H1 (cell line): ENCODE measurements around the gene ZNF566. TPM values are rescaled to one million over a fixed set of nuclear protein-coding genes. Genes with fewer than 3 reads are reported as not detected.
A peak's percentile ranks its signal among the peaks of the same experiment; 100 is the strongest.

Experiments
- CTCF ChIA-PET: fragments of 300-600 bp; sonication (Branson Sonifier 250); formaldehyde crosslinking; loops from one replicate; lab custom pipeline; 2021; ENCODE audit not compliant: partially characterized antibody; lab: Charles Lee
- POLR2A ChIA-PET: fragments of 300-600 bp; sonication (Branson Sonifier 250); formaldehyde crosslinking; loops from one replicate; lab custom pipeline; 2021; ENCODE audit warnings: inconsistent platforms; ENCODE audit not compliant: partially characterized antibody; lab: Charles Lee
- DNase-seq, 2 experiments: peaks; one replicate each; pipeline versions ENCODE4 v3.0.0 to v3.0.0-alpha.2; 2010 to 2022; ENCODE audit warnings: low spot score in 2 of 2, low read depth in 1 of 2, mixed read lengths in 1 of 2
- FAIRE-seq: peaks from 2 replicates; lab custom pipeline; 2011; peaks lifted over from hg19 to GRCh38; lab: Jason Lieb, UNC
- H2AFZ ChIP-seq: 2 replicates; pipeline ENCODE4 v1.8.1; 2012; ENCODE audit warnings: low read length, inconsistent platforms
- H2AK5ac ChIP-seq: 2 replicates; pipeline ENCODE4 v1.6.1; 2013; ENCODE audit warnings: low read depth, low read length
- H2BK120ac ChIP-seq: replicated peaks from 2 replicates; pipeline ENCODE3; 2013; ENCODE audit warnings: low read depth, low read length, inconsistent platforms
- H2BK12ac ChIP-seq: 2 replicates; pipeline ENCODE4 v1.6.1; 2013; ENCODE audit warnings: low read depth, low read length
- H2BK15ac ChIP-seq: 2 replicates; pipeline ENCODE4 v1.6.1; 2013; ENCODE audit warnings: low read length
- H2BK20ac ChIP-seq: 2 replicates; pipeline ENCODE4 v1.6.1; 2013; ENCODE audit warnings: low read length
- H2BK5ac ChIP-seq: 2 replicates; pipeline ENCODE4 v1.6.1; 2013; ENCODE audit warnings: low read depth, low read length
- H3K14ac ChIP-seq: 2 replicates; pipeline ENCODE4 v1.6.1; 2013; ENCODE audit warnings: inconsistent platforms; ENCODE audit not compliant: insufficient read length
- H3K18ac ChIP-seq: 2 replicates; pipeline ENCODE4 v1.6.1; 2013; ENCODE audit warnings: low read length; ENCODE audit errors: extremely low read depth
- H3K23ac ChIP-seq: 2 replicates; pipeline ENCODE4 v1.6.1; 2013; ENCODE audit warnings: inconsistent platforms; ENCODE audit not compliant: insufficient read length
- H3K23me2 ChIP-seq: 2 replicates; pipeline ENCODE4 v1.6.1; 2013; ENCODE audit warnings: low read depth, low read length
- H3K27ac ChIP-seq: 2 replicates; pipeline ENCODE4 v1.6.1; 2011; ENCODE audit warnings: low read depth, low read length, inconsistent platforms
- H3K27me3 ChIP-seq, 4 experiments: replicated peaks in 1 of 4; 1 replicate in 1 of 4; 2 replicates in 3 of 4; pipeline versions ENCODE4 v1.6.1 to v1.8.1; 2011 to 2013; ENCODE audit warnings: low read length in 3 of 4, mild to moderate bottlenecking in 3 of 4, inconsistent platforms in 2 of 4, mixed read lengths in 2 of 4, moderate library complexity in 1 of 4; ENCODE audit not compliant: control insufficient read depth in 3 of 4, insufficient read depth in 3 of 4; ENCODE audit errors: extremely low read depth in 1 of 4
- H3K36me3 ChIP-seq, 4 experiments: 2 replicates each; pipeline versions ENCODE4 v1.6.1 to v1.8.1; 2011 to 2013; ENCODE audit warnings: mild to moderate bottlenecking in 4 of 4, low read length in 3 of 4, moderate library complexity in 2 of 4, control low read depth in 1 of 4, inconsistent platforms in 1 of 4; ENCODE audit not compliant: insufficient read depth in 4 of 4, control insufficient read depth in 2 of 4
- H3K4ac ChIP-seq: replicated peaks from 2 replicates; pipeline ENCODE3; 2013; ENCODE audit warnings: low read length, low read depth, mixed read lengths, inconsistent platforms; ENCODE audit not compliant: insufficient read length
- H3K4me1 ChIP-seq, 4 experiments: replicated peaks in 1 of 4; 1 replicate in 1 of 4; 2 replicates in 3 of 4; pipeline versions ENCODE4 v1.6.1 to v1.8.1; 2011 to 2013; ENCODE audit warnings: low read length in 3 of 4, inconsistent platforms in 2 of 4, mixed read lengths in 1 of 4; ENCODE audit not compliant: insufficient read depth in 4 of 4, control insufficient read depth in 3 of 4
- H3K4me2 ChIP-seq, 2 experiments: 2 replicates each; pipeline versions ENCODE4 v1.6.1 to v1.8.1; 2011 to 2013; ENCODE audit warnings: low read depth in 2 of 2, low read length in 2 of 2, control low read depth in 1 of 2, inconsistent platforms in 1 of 2, mild to moderate bottlenecking in 1 of 2; ENCODE audit not compliant: insufficient read depth in 1 of 2
- H3K4me3 ChIP-seq, 4 experiments: fragments of 200-600, 300-600 bp in 1 of 4; sonication (generic), shearing (Covaris generic), sonication (Bioruptor Twin) in 1 of 4; 2 replicates each; pipeline versions ENCODE4 v1.5.1 to v1.8.1; 2011 to 2016; ENCODE audit warnings: low read length in 4 of 4, low read depth in 3 of 4, control low read depth in 2 of 4, inconsistent platforms in 2 of 4, mild to moderate bottlenecking in 2 of 4, mixed read lengths in 1 of 4, moderate library complexity in 1 of 4; ENCODE audit not compliant: insufficient read depth in 2 of 4; ENCODE audit errors: extremely low read depth in 1 of 4
- H3K56ac ChIP-seq: replicated peaks from 2 replicates; pipeline ENCODE3; 2013; ENCODE audit warnings: low read depth, mild to moderate bottlenecking, mixed read lengths, low read length, inconsistent platforms; ENCODE audit not compliant: insufficient read length
- H3K79me1 ChIP-seq: 2 replicates; pipeline ENCODE4 v1.6.1; 2013; ENCODE audit warnings: low read depth, low read length, control low read depth
- H3K79me2 ChIP-seq, 2 experiments: 2 replicates each; pipeline versions ENCODE4 v1.6.1 to v1.8.1; 2012 to 2013; ENCODE audit warnings: low read length in 2 of 2, mild to moderate bottlenecking in 2 of 2, inconsistent platforms in 1 of 2; ENCODE audit not compliant: insufficient read depth in 2 of 2, control insufficient read depth in 1 of 2
- H3K9ac ChIP-seq, 4 experiments: replicated peaks in 1 of 4; 1 replicate in 1 of 4; 2 replicates in 3 of 4; pipeline versions ENCODE4 v1.6.1 to v1.8.1; 2011 to 2013; ENCODE audit warnings: low read depth in 3 of 4, low read length in 3 of 4, control low read depth in 2 of 4, mild to moderate bottlenecking in 2 of 4, moderate library complexity in 2 of 4, inconsistent platforms in 1 of 4; ENCODE audit errors: extremely low read depth in 1 of 4
- H3K9me3 ChIP-seq, 2 experiments: 2 replicates each; pipeline versions ENCODE4 v1.6.1 to v1.8.1; 2012 to 2013; ENCODE audit warnings: mild to moderate bottlenecking in 2 of 2, moderate library complexity in 2 of 2, control low read depth in 1 of 2, inconsistent platforms in 1 of 2, low read depth in 1 of 2, low read length in 1 of 2, mixed read lengths in 1 of 2; ENCODE audit not compliant: insufficient read depth in 2 of 2
- H4K20me1 ChIP-seq, 2 experiments: replicated peaks in 1 of 2; 2 replicates each; pipeline versions ENCODE3 to v1.8.1; 2011 to 2013; ENCODE audit warnings: inconsistent platforms in 2 of 2, low read length in 2 of 2, mild to moderate bottlenecking in 1 of 2; ENCODE audit not compliant: insufficient read depth in 2 of 2, control insufficient read depth in 1 of 2
- H4K5ac ChIP-seq: 2 replicates; pipeline ENCODE4 v1.6.1; 2013; ENCODE audit warnings: low read length, low read depth, mixed read lengths, inconsistent platforms; ENCODE audit not compliant: insufficient read length
- H4K8ac ChIP-seq: 2 replicates; pipeline ENCODE4 v1.8.0; 2013; ENCODE audit warnings: mild to moderate bottlenecking, moderate library complexity, low read length, inconsistent platforms; ENCODE audit not compliant: insufficient read depth; ENCODE audit errors: extremely low read depth
- H4K91ac ChIP-seq: replicated peaks from 2 replicates; pipeline ENCODE3; 2013; ENCODE audit warnings: low read length, mixed read lengths, inconsistent platforms; ENCODE audit not compliant: insufficient read length
- ASH2L ChIP-seq: fragments of 200-600, 300-600 bp; sonication (generic); IDR thresholded peaks from one replicate; pipeline ENCODE4 v1.7.1; 2017; ENCODE audit warnings: low read length
- SUZ12 ChIP-seq: fragments of 200-600 bp; sonication (generic); IDR thresholded peaks from 2 replicates; pipeline ENCODE4 v1.6.1; 2012; ENCODE audit warnings: mild to moderate bottlenecking, inconsistent platforms, low read length, moderate library complexity, mixed read lengths
- TCF12 ChIP-seq: IDR thresholded peaks from 2 replicates; pipeline ENCODE4 v1.6.1; 2011; ENCODE audit warnings: low read depth, mild to moderate bottlenecking, low read length
- WGBS, 2 experiments: shearing (Covaris generic) in 1 of 2; methylation state at CpG; one replicate each; pipeline versions ENCODE4 v1.1.6 to v1.1.7; 2013 to 2015; ENCODE audit warnings: low lambda C conversion rate in 2 of 2, mixed read lengths in 2 of 2, inconsistent platforms in 1 of 2, low coverage in 1 of 2, missing lambda C conversion rate in 1 of 2; ENCODE audit not compliant: insufficient replicate concordance in 2 of 2, insufficient coverage in 1 of 2, insufficient read length in 1 of 2; ENCODE audit errors: extremely low coverage in 1 of 2, missing lambda C conversion rate in 1 of 2; 5-methylcytosine and 5-hydroxymethylcytosine counted together
- polyA plus RNA-seq, 7 experiments: library from polyadenylated mRNA; depleted of rRNA in 3 of 7; stranded (reverse) in 5 of 7; unstranded in 2 of 7; fragments of >200 nt in 5 of 7; fragments of 200-250 nt in 2 of 7; gene quantifications; 1 replicate in 5 of 7; 2 replicates in 1 of 7; 4 replicates in 1 of 7; pipeline versions ENCODE4 v1.2.1 to v1.2.3, GENCODE V29; 2011 to 2013; ENCODE audit warnings: missing spikeins in 2 of 7, mixed read lengths in 2 of 7
- total RNA-seq: library from RNA; stranded (reverse); fragmentation: NEBNext Ultra II Directional; extraction: Animal tissue kit (Norgen Biotek cat#: 25700); gene quantifications from 2 replicates; pipeline ENCODE4 v1.2.1, GENCODE V29; 2021
- TF ChIP-seq, protein P1 (sequence below): IDR thresholded peaks from 2 replicates; pipeline ENCODE4 v1.6.1; 2012; ENCODE audit warnings: inconsistent platforms
- TF ChIP-seq, protein P2 (sequence below): IDR thresholded peaks from 2 replicates; pipeline ENCODE4 v1.6.1; 2012; ENCODE audit warnings: inconsistent platforms
- TF ChIP-seq, protein P3 (sequence below), 3 experiments: IDR thresholded peaks; 1 replicate in 2 of 3; 2 replicates in 1 of 3; pipeline versions ENCODE4 v1.5.1 to v1.6.1; 2011; ENCODE audit warnings: low read length in 3 of 3, mild to moderate bottlenecking in 3 of 3, inconsistent platforms in 2 of 3, low read depth in 1 of 3, moderate library complexity in 1 of 3; ENCODE audit not compliant: insufficient read depth in 1 of 3; ENCODE audit errors: control extremely low read depth in 1 of 3

Gene ZNF566
- total and polyA plus RNA-seq, 2 of the 8 experiments (the other 6 are each of a cell fraction or from before 2014, with no cell fraction given): 6.9 to 16.6 TPM

DNA sequence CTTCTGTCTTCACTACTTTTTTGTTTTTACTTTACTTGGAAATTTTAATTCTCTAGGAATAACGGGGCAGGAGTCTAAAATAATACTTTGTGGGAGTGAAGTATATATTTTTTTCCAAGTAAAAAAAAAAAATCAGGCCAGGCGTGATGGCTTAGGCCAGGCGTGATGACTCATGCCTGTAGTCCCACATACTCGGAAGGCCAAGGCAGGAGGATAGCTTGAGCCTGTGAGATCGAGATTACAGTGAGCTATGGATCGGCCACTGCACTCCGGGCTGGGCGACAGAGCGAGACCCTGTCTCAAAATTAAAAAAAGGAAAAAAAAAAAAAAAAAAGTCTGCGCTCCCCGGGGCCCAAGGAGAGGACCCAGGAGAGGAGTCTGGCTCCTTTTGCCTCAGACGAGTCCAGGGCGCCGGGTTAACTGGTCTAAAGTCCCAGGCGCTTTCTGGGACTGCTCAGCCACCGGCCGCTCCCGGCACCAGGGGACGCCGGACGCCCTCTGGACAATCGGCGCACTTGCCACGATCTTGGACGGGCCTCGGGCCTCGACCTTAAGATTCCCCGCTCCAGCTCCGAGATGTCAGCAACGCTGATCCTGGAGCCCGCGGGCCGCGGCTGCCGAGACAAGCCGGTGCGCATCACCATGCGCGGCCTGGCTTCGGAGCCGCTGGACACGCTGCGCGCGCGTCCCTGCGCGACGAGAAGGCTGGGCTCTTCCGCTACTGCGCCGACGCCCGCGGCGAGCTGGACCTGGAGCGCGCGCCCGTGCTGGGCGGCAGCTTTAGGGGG lies 68.2 kb downstream of the ZNF566 start:
- no peak overlapping the region for H3K23ac ChIP-seq
- ChIA-PET POLR2A (interaction anchor here (0.9 to 5.5 kb wide), 5 partner anchors 8 to 68 kb away, joined by 3 to 54 read pairs (median 4); partner anchors contain the start of gene ZNF566), CTCF (interaction anchor here (0.6 to 1.1 kb wide), 5 partner anchors 8 to 891 kb away, joined by 3 to 4 read pairs (median 3); no protein-coding TSS in a partner anchor)
- no peaks in the 10 kb centered on the region; a peak in 3 of 7 replicates for H3K4me1 ChIP-seq
- H3K4me2 ChIP-seq: peak overlapping the region; percentile 26 to 65
- H3K4ac ChIP-seq: no peak overlapping the region
- 0 out of 2 replicates have a peak overlapping the region, but pooled peaks have one; percentile 35 for H2AFZ ChIP-seq
- peak overlapping the region; percentile 73 for H4K8ac ChIP-seq
- H3K27ac ChIP-seq: no peak overlapping the region
- H4K20me1 ChIP-seq: no peaks in the 10 kb centered on the region
- peaks cover 0 to 20% of the 10 kb centered on the region in 2 experiments; a peak in 3 of 4 replicates for H3K79me2 ChIP-seq
- peak overlapping the region; percentile 40; the same call in 1 of the 2 replicates for H3K18ac ChIP-seq
- DNase-seq: no peak
- peak overlapping the region; percentile 29 to 56 (median 42) for H3K4me3 ChIP-seq
- 55% methylated on average over 47 of the region's 61 CpGs; no CpG with 5 or more reads in 1 of the 2 experiments for WGBS, 2 experiments
- H2BK15ac ChIP-seq: no peak overlapping the region; the same call in 1 of the 2 replicates
- no peak overlapping the region for H2BK20ac ChIP-seq
- H2BK12ac ChIP-seq: 0 out of 2 replicates have a peak overlapping the region, but pooled peaks have one; percentile 50
- H3K79me1 ChIP-seq: peaks cover 6% of the 10 kb centered on the region; the same call in 1 of the 2 replicates
- peaks cover 0 to 32% (median 11%) of the 10 kb centered on the region in 4 experiments; a peak in 5 of 7 replicates for H3K27me3 ChIP-seq
- no peak overlapping the region for H3K56ac ChIP-seq
- no peak overlapping the region for H3K9ac ChIP-seq
- H3K9me3 ChIP-seq: no peaks in the 10 kb centered on the region
- H3K14ac ChIP-seq: no peak overlapping the region
- H2AK5ac ChIP-seq: no peak overlapping the region
- peaks cover 9% of the 10 kb centered on the region; the same call in 1 of the 2 replicates for H3K23me2 ChIP-seq
- H3K36me3 ChIP-seq: no peaks in the 10 kb centered on the region
- no peak overlapping the region for H4K5ac ChIP-seq
- peak overlapping the region; percentile 46 for H4K91ac ChIP-seq
- H2BK5ac ChIP-seq: peak overlapping the region; percentile 44; the same call in 1 of the 2 replicates
- no peak for FAIRE-seq
- H2BK120ac ChIP-seq: no peak overlapping the region
- TF ChIP-seq, protein P1, sequence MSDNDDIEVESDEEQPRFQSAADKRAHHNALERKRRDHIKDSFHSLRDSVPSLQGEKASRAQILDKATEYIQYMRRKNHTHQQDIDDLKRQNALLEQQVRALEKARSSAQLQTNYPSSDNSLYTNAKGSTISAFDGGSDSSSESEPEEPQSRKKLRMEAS: peak; percentile 28; the same call in 1 of the 2 replicates
- TF ChIP-seq, protein P2, sequence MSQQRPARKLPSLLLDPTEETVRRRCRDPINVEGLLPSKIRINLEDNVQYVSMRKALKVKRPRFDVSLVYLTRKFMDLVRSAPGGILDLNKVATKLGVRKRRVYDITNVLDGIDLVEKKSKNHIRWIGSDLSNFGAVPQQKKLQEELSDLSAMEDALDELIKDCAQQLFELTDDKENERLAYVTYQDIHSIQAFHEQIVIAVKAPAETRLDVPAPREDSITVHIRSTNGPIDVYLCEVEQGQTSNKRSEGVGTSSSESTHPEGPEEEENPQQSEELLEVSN: peak; percentile 42; the same call in 1 of the 2 replicates
- no peak for TF ChIP-seq TCF12
- TF ChIP-seq SUZ12: peak; percentile 47; the same call in 1 of the 2 replicates
- TF ChIP-seq, protein P3, sequence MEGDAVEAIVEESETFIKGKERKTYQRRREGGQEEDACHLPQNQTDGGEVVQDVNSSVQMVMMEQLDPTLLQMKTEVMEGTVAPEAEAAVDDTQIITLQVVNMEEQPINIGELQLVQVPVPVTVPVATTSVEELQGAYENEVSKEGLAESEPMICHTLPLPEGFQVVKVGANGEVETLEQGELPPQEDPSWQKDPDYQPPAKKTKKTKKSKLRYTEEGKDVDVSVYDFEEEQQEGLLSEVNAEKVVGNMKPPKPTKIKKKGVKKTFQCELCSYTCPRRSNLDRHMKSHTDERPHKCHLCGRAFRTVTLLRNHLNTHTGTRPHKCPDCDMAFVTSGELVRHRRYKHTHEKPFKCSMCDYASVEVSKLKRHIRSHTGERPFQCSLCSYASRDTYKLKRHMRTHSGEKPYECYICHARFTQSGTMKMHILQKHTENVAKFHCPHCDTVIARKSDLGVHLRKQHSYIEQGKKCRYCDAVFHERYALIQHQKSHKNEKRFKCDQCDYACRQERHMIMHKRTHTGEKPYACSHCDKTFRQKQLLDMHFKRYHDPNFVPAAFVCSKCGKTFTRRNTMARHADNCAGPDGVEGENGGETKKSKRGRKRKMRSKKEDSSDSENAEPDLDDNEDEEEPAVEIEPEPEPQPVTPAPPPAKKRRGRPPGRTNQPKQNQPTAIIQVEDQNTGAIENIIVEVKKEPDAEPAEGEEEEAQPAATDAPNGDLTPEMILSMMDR (IDR thresholded peaks at IDR 0.05; ENCODE audit: control extremely low read depth in 1 of 3, insufficient read depth in 1 of 3, low read depth in 1 of 3, low read length in 3 of 3): peak in 1 of 3 experiments; percentile 12; a peak in 1 of 4 replicates
- TF ChIP-seq ASH2L: peak; percentile 32
